Lower lobe of right lung (tissue), 2 donors: ENCODE results near the gene CKB. TPM values are rescaled to one million over a fixed set of nuclear protein-coding genes. Genes with fewer than 3 reads are reported as not detected.

ENCODE experiments used
- ATAC-seq, 2 donors: fragments of 200-7000 bp; cut with Tn5 transposase; one replicate each; pipeline ENCODE4 v1.9.1; 2020 to 2022; ENCODE audit warnings: mild to moderate bottlenecking in 2 of 2, moderate library complexity in 2 of 2
- DNase-seq: peaks from one replicate; pipeline ENCODE4 v3.0.0-alpha.2; 2020
- H3K27ac ChIP-seq: fragments of 200-600 bp; one replicate; pipeline ENCODE4 v1.8.0; 2022
- H3K27me3 ChIP-seq: fragments of 200-600 bp; one replicate; pipeline ENCODE4 v1.8.0; 2022; ENCODE audit warnings: low read depth
- H3K36me3 ChIP-seq: fragments of 200-600 bp; one replicate; pipeline ENCODE4 v1.8.0; 2022; ENCODE audit warnings: mild to moderate bottlenecking
- H3K4me1 ChIP-seq: fragments of 200-600 bp; one replicate; pipeline ENCODE4 v1.8.0; 2022
- H3K4me3 ChIP-seq: fragments of 200-600 bp; one replicate; pipeline ENCODE4 v1.8.0; 2022; ENCODE audit warnings: mild to moderate bottlenecking
- H3K9me3 ChIP-seq: fragments of 200-600 bp; one replicate; pipeline ENCODE4 v1.8.0; 2022
- intact Hi-C: fragments of 100-400 bp; cut with DNase I; formaldehyde crosslinking; loops from one replicate; pipeline ENCODE4 v1.11.0; 2022
- total RNA-seq: library from RNA; stranded (reverse); fragmentation: NEBNext Ultra II Directional; extraction: Animal tissue kit (Norgen Biotek cat#: 25700); gene quantifications from one replicate; pipeline ENCODE4 v1.2.1, GENCODE V29; 2021
- TF ChIP-seq, protein P1 (sequence below): fragments of 200-600 bp; IDR thresholded peaks from one replicate; pipeline ENCODE4 v1.8.0; 2022; ENCODE audit warnings: antibody characterized with exemption, mild to moderate bottlenecking
- donor health status: DM: no; HTN: yes; CAD: no; lungs with severe emphysema.

Gene CKB
- total RNA-seq, 1 donor from 2014 or later, result 115 TPM

- Histone ChIP-seq H3K4me3 (no peak overlapping the region), H3K27me3 (no peaks in the 10 kb centered on the region), H3K4me1 (peaks cover 45% of the 10 kb centered on the region), H3K36me3 (no peaks in the 10 kb centered on the region), H3K9me3 (no peaks in the 10 kb centered on the region), H3K27ac (no peak overlapping the region)
- DNase-seq, result peak; percentile 41
- no peak for ATAC-seq
- TF ChIP-seq, protein P1, sequence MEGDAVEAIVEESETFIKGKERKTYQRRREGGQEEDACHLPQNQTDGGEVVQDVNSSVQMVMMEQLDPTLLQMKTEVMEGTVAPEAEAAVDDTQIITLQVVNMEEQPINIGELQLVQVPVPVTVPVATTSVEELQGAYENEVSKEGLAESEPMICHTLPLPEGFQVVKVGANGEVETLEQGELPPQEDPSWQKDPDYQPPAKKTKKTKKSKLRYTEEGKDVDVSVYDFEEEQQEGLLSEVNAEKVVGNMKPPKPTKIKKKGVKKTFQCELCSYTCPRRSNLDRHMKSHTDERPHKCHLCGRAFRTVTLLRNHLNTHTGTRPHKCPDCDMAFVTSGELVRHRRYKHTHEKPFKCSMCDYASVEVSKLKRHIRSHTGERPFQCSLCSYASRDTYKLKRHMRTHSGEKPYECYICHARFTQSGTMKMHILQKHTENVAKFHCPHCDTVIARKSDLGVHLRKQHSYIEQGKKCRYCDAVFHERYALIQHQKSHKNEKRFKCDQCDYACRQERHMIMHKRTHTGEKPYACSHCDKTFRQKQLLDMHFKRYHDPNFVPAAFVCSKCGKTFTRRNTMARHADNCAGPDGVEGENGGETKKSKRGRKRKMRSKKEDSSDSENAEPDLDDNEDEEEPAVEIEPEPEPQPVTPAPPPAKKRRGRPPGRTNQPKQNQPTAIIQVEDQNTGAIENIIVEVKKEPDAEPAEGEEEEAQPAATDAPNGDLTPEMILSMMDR, result no peak
- intact Hi-C loops, result no loop called here
Observed at GRCh38 chr14:103548463-103549351, 26.1 kb upstream of the CKB start.

DNA sequence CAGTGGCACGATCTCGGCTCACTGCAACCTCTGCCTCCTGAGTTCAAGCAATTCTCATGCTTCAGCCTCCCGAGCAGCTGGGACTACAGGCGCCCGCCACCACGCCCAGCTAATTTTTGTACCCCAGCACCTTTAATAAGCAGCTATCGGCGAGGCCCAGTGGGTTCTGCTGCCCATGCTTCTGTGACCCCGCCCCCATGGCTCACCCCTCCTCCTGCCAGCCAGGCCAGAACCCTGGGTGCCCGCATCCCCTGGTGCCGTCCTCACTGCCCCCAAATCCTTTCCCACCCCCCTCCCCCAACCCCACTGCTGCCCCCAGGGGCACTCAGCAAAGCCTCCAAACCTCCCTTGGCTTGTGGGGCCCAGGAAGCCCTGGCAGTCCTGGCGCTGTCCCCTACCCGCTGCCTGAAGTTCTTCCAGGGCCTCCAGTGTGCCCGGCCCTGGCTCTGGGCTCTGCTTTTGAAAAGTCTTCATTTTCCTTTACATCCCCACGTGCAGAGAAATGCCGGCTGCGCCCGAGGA, 25.4 kb upstream of the CKB start:
- H3K9me3 ChIP-seq, result no peaks in the 10 kb centered on the region
- ATAC-seq (no peak), DNase-seq (peak; percentile 39)
- TF ChIP-seq, protein P1, result no peak
- intact Hi-C loops, result no loop called here
- H3K4me3 ChIP-seq, result no peak overlapping the region
- H3K4me1 ChIP-seq, result peaks cover 52% of the 10 kb centered on the region
- no peak overlapping the region for H3K27ac ChIP-seq
- H3K27me3 ChIP-seq, result no peaks in the 10 kb centered on the region
- H3K36me3 ChIP-seq, result no peaks in the 10 kb centered on the region

GRCh38 chr14:103547455-103547940, 24.9 kb upstream of the CKB start:
- intact Hi-C loops, result no loop called here
- no peak overlapping the region for H3K27ac ChIP-seq
- DNase-seq (peak; percentile 34), ATAC-seq (no peak)
- H3K9me3 ChIP-seq, result no peaks in the 10 kb centered on the region
- no peaks in the 10 kb centered on the region for H3K36me3 ChIP-seq
- H3K4me1 ChIP-seq, result peaks cover 54% of the 10 kb centered on the region
- no peaks in the 10 kb centered on the region for H3K27me3 ChIP-seq
- H3K4me3 ChIP-seq, result no peak overlapping the region
- TF ChIP-seq, protein P1, result no peak

GRCh38 chr14:103546652-103547454, 24.2 kb upstream of the CKB start:
- H3K36me3 ChIP-seq, result no peaks in the 10 kb centered on the region
- DNase-seq (peak; percentile 84), ATAC-seq (peak; percentile 56 to 64)
- intact Hi-C loops, result no loop called here
- peaks cover 54% of the 10 kb centered on the region for H3K4me1 ChIP-seq
- no peaks in the 10 kb centered on the region for H3K27me3 ChIP-seq
- no peak overlapping the region for H3K4me3 ChIP-seq
- no peaks in the 10 kb centered on the region for H3K9me3 ChIP-seq
- H3K27ac ChIP-seq, result no peak overlapping the region
- TF ChIP-seq, protein P1, result peak; percentile 94

GRCh38 chr14:103545915-103546651, 23.5 kb upstream of the CKB start:
- ATAC-seq (no peak), DNase-seq (peak; percentile 43)
- TF ChIP-seq, protein P1, result no peak
- H3K36me3 ChIP-seq, result no peaks in the 10 kb centered on the region
- intact Hi-C loops, result no loop called here
- no peak overlapping the region for H3K27ac ChIP-seq
- H3K4me3 ChIP-seq, result no peak overlapping the region
- H3K4me1 ChIP-seq, result peaks cover 54% of the 10 kb centered on the region
- no peaks in the 10 kb centered on the region for H3K9me3 ChIP-seq
- no peaks in the 10 kb centered on the region for H3K27me3 ChIP-seq
